Panc1 (cell line): ENCODE results near the gene EGR1.

ENCODE experiments used
- POLR2AphosphoS5 ChIP-seq: IDR thresholded peaks from 2 replicates; pipeline ENCODE4 v1.6.1; 2012; ENCODE audit warnings: mild to moderate bottlenecking, low read depth, low read length, moderate library complexity
- SIN3A ChIP-seq: IDR thresholded peaks from 2 replicates; pipeline ENCODE4 v1.6.1; 2012; ENCODE audit warnings: low read depth, mild to moderate bottlenecking, low read length, moderate library complexity, borderline replicate concordance; ENCODE audit not compliant: insufficient read depth
- TF ChIP-seq, protein P1 (sequence below): fragments of 450-650 bp; IDR thresholded peaks from 2 replicates; pipeline ENCODE4 v1.5.1; 2017; ENCODE audit warnings: mild to moderate bottlenecking
- TF ChIP-seq, protein P2 (sequence below), 2 experiments: IDR thresholded peaks; 2 replicates each; pipeline ENCODE4 v1.6.1; 2011 to 2012; ENCODE audit warnings: low read depth in 2 of 2, control low read depth in 1 of 2, low read length in 1 of 2, mild to moderate bottlenecking in 1 of 2, moderate library complexity in 1 of 2; ENCODE audit not compliant: insufficient read depth in 1 of 2

DNA sequence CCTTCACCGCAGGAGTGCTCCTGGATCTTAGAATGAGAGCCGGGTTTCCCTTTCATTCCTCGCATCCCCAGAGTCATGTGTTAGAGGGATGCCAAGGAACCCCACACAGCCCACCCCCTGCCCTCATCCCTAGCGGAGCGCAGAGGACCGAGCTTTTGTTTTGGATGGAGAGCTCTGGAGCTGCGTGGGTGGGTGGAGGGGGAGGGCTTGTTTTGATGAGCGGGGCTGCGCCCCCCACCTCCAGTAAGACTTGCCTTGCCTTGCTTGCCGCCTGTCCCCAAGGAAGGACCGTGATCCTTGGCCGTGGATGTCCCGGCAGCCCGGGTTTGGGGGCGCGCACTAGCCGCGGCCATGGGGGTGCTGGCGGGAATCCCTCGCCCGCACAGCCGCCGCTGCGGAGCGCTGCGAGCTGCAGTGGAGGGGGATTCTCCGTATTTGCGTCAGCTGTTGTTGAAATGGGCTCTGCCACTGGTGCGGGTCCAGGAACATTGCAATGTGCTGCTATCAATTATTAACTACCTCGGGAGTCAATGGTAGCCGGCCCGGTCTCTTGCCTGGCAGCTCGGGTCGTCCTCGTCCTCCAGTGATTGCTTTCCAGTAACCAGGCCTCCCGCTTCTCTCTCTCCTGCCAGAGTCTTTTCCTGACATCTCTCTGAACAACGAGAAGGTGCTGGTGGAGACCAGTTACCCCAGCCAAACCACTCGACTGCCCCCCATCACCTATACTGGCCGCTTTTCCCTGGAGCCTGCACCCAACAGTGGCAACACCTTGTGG, 1.0 kb downstream of the EGR1 start:
- TF ChIP-seq, protein P1, sequence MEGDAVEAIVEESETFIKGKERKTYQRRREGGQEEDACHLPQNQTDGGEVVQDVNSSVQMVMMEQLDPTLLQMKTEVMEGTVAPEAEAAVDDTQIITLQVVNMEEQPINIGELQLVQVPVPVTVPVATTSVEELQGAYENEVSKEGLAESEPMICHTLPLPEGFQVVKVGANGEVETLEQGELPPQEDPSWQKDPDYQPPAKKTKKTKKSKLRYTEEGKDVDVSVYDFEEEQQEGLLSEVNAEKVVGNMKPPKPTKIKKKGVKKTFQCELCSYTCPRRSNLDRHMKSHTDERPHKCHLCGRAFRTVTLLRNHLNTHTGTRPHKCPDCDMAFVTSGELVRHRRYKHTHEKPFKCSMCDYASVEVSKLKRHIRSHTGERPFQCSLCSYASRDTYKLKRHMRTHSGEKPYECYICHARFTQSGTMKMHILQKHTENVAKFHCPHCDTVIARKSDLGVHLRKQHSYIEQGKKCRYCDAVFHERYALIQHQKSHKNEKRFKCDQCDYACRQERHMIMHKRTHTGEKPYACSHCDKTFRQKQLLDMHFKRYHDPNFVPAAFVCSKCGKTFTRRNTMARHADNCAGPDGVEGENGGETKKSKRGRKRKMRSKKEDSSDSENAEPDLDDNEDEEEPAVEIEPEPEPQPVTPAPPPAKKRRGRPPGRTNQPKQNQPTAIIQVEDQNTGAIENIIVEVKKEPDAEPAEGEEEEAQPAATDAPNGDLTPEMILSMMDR, result no peak
- TF ChIP-seq SIN3A (no peak), POLR2AphosphoS5 (no peak)
- TF ChIP-seq, protein P2, sequence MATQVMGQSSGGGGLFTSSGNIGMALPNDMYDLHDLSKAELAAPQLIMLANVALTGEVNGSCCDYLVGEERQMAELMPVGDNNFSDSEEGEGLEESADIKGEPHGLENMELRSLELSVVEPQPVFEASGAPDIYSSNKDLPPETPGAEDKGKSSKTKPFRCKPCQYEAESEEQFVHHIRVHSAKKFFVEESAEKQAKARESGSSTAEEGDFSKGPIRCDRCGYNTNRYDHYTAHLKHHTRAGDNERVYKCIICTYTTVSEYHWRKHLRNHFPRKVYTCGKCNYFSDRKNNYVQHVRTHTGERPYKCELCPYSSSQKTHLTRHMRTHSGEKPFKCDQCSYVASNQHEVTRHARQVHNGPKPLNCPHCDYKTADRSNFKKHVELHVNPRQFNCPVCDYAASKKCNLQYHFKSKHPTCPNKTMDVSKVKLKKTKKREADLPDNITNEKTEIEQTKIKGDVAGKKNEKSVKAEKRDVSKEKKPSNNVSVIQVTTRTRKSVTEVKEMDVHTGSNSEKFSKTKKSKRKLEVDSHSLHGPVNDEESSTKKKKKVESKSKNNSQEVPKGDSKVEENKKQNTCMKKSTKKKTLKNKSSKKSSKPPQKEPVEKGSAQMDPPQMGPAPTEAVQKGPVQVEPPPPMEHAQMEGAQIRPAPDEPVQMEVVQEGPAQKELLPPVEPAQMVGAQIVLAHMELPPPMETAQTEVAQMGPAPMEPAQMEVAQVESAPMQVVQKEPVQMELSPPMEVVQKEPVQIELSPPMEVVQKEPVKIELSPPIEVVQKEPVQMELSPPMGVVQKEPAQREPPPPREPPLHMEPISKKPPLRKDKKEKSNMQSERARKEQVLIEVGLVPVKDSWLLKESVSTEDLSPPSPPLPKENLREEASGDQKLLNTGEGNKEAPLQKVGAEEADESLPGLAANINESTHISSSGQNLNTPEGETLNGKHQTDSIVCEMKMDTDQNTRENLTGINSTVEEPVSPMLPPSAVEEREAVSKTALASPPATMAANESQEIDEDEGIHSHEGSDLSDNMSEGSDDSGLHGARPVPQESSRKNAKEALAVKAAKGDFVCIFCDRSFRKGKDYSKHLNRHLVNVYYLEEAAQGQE (IDR thresholded peaks at IDR 0.05; ENCODE audit: insufficient read depth in 1 of 2, low read depth in 2 of 2, low read length in 1 of 2), result no peak
